ENCODE data around the gene KIF24.
"Not testable (repeated sequence)": the region's sequence is repeated elsewhere in the genome, so short reads cannot be mapped to it uniquely, and the experiment has no call there.

Gene KIF24

GRCh38 chr9:34322899-34323591 is 6.0 kb downstream of the KIF24 start:
- DNase-seq (ENCODE audit: low spot score), result no peak

- no peak for DNase-seq (ENCODE audit: low spot score)
Observed at GRCh38 chr9:34321451-34321850, 7.6 kb downstream of the KIF24 start.

GRCh38 chr9:34318163-34318790 is 10.8 kb downstream of the KIF24 start:
- no peak for DNase-seq (ENCODE audit: low spot score)

- DNase-seq (ENCODE audit: low spot score), result no peak
Observed at GRCh38 chr9:34317436-34317835, 11.6 kb downstream of the KIF24 start.

GRCh38 chr9:34311499-34312185 is 17.4 kb downstream of the KIF24 start:
- no peak for DNase-seq (ENCODE audit: low spot score)

GRCh38 chr9:34310215-34310614 is 18.9 kb downstream of the KIF24 start:
- DNase-seq (ENCODE audit: low spot score), result no peak

- DNase-seq (ENCODE audit: low spot score), result peak; percentile 49
Observed at GRCh38 chr9:34308316-34308715, 20.8 kb downstream of the KIF24 start.

GRCh38 chr9:34301064-34301463 is 28.0 kb downstream of the KIF24 start:
- not testable (repeated sequence) for DNase-seq (ENCODE audit: low spot score)

GRCh38 chr9:34292552-34292951 is 36.5 kb downstream of the KIF24 start:
- DNase-seq (ENCODE audit: low spot score), result no peak

- DNase-seq (ENCODE audit: low spot score), result no peak
Observed at GRCh38 chr9:34291423-34291822, 37.6 kb downstream of the KIF24 start.

- no peak for DNase-seq (ENCODE audit: low spot score)
Observed at GRCh38 chr9:34291023-34291422, 38.0 kb downstream of the KIF24 start.

GRCh38 chr9:34289159-34289558 is 39.9 kb downstream of the KIF24 start:
- DNase-seq (ENCODE audit: low spot score), result no peak

- DNase-seq (ENCODE audit: low spot score), result no peak
Observed at GRCh38 chr9:34282096-34282495, 47.0 kb downstream of the KIF24 start.

GRCh38 chr9:34279411-34279810 is 49.7 kb downstream of the KIF24 start:
- peak; percentile 14 for DNase-seq (ENCODE audit: low spot score)

All from COLO829 (cell line).